Thymus (tissue), 11 donors: ENCODE data around the gene MED1. TPM values are rescaled to one million over a fixed set of nuclear protein-coding genes. Genes with fewer than 3 reads are reported as not detected.

Experiments used
- DNase-seq, 9 donors: peaks; one replicate each; pipeline ENCODE4 v3.0.0-alpha.2; 2013; ENCODE audit warnings: low spot score in 9 of 9, low read depth in 6 of 9, missing footprints in 1 of 9
- H3K27ac ChIP-seq, 2 donors: one replicate each; pipeline ENCODE4 v1.5.1; 2013; ENCODE audit warnings: control low read depth in 1 of 2, low read depth in 1 of 2, low read length in 1 of 2, mild to moderate bottlenecking in 1 of 2, moderate library complexity in 1 of 2
- H3K27me3 ChIP-seq, 2 donors: one replicate each; pipeline ENCODE4 v1.5.1; 2013; ENCODE audit warnings: low read length in 1 of 2; ENCODE audit not compliant: control insufficient read depth in 2 of 2, insufficient read depth in 1 of 2
- H3K36me3 ChIP-seq, 2 donors: one replicate each; pipeline ENCODE4 v1.5.1; 2013; ENCODE audit warnings: low read length in 1 of 2, mild to moderate bottlenecking in 1 of 2, moderate library complexity in 1 of 2; ENCODE audit not compliant: control insufficient read depth in 2 of 2, insufficient read depth in 2 of 2
- H3K4me1 ChIP-seq, 2 donors: one replicate each; pipeline ENCODE4 v1.5.1; 2013; ENCODE audit warnings: low read length in 2 of 2; ENCODE audit not compliant: control insufficient read depth in 2 of 2, insufficient read depth in 2 of 2
- H3K4me3 ChIP-seq, 2 donors: one replicate each; pipeline ENCODE4 v1.5.1; 2013; ENCODE audit warnings: low read length in 2 of 2, control low read depth in 1 of 2, mild to moderate bottlenecking in 1 of 2
- H3K9me3 ChIP-seq, 2 donors: one replicate each; pipeline ENCODE4 v1.5.1; 2013; ENCODE audit warnings: low read length in 1 of 2, mild to moderate bottlenecking in 1 of 2; ENCODE audit not compliant: control insufficient read depth in 2 of 2, insufficient read depth in 1 of 2
- WGBS: extraction: QIAGEN DNeasy Blood & Tissue Kit; methylation state at CpG from one replicate; pipeline ENCODE4 v1.1.7; 2013; 5-methylcytosine and 5-hydroxymethylcytosine counted together
- polyA plus RNA-seq: library from polyadenylated mRNA; stranded (reverse); fragments of 200-250 nt; gene quantifications from one replicate; pipeline ENCODE4 v1.2.3, GENCODE V29; 2013
- total RNA-seq: library from RNA; stranded (reverse); fragments of 120-200 nt; gene quantifications from one replicate; pipeline ENCODE4 v1.2.4, GENCODE V29; 2013
- donor health status: healthy.

MED1 gene
- total and polyA plus RNA-seq, 2 donors = 10.9 to 19.1 TPM

GRCh38 chr17:39405436-39405835 lies 45.6 kb downstream of the MED1 start:
- Histone ChIP-seq H3K4me3 (no peak overlapping the region), H3K4me1 (peaks cover 2 to 9% of the 10 kb centered on the region in 2 donors), H3K27me3 (no peaks in the 10 kb centered on the region), H3K36me3 (peaks cover 40 to 56% of the 10 kb centered on the region in 2 donors), H3K27ac (no peak overlapping the region), H3K9me3 (no peaks in the 10 kb centered on the region)
- DNase-seq = no peak
- 83% methylated on average over 1 of the region's 1 CpG for WGBS

- H3K9me3 ChIP-seq = no peaks in the 10 kb centered on the region
- no peak overlapping the region for H3K27ac ChIP-seq
- WGBS = 94% methylated on average over 6 of the region's 6 CpGs
- no peak overlapping the region for H3K4me3 ChIP-seq
- H3K36me3 ChIP-seq = peaks cover 33 to 49% of the 10 kb centered on the region in 2 donors
- no peaks in the 10 kb centered on the region for H3K27me3 ChIP-seq
- no peak for DNase-seq
- peaks cover 6 to 12% of the 10 kb centered on the region in 2 donors for H3K4me1 ChIP-seq
Observed at GRCh38 chr17:39404542-39405378, 46.3 kb downstream of the MED1 start.

GRCh38 chr17:39402890-39403605 lies 48.0 kb downstream of the MED1 start:
- DNase-seq = no peak
- 85% methylated on average over 22 of the region's 22 CpGs for WGBS
- Histone ChIP-seq H3K36me3 (peaks cover 17 to 32% of the 10 kb centered on the region in 2 donors), H3K27ac (no peak overlapping the region), H3K4me3 (peak overlapping the region in 1 of 2 donors; percentile 63), H3K27me3 (no peaks in the 10 kb centered on the region), H3K4me1 (peaks cover 6 to 12% of the 10 kb centered on the region in 2 donors), H3K9me3 (no peaks in the 10 kb centered on the region)

GRCh38 chr17:39402244-39402889 lies 48.7 kb downstream of the MED1 start:
- H3K36me3 ChIP-seq = peaks cover 11 to 25% of the 10 kb centered on the region in 2 donors
- DNase-seq = peak; percentile 72 to 93 (median 86)
- no peaks in the 10 kb centered on the region for H3K27me3 ChIP-seq
- peaks cover 6 to 12% of the 10 kb centered on the region in 2 donors for H3K4me1 ChIP-seq
- 1% methylated on average over 53 of the region's 53 CpGs for WGBS
- peak overlapping the region; percentile 63 to 90 for H3K4me3 ChIP-seq
- H3K27ac ChIP-seq = peak overlapping the region; percentile 84 to 93
- H3K9me3 ChIP-seq = no peaks in the 10 kb centered on the region

GRCh38 chr17:39401412-39402243 lies 49.4 kb downstream of the MED1 start, which contains the start of gene FBXL20:
FBXL20 (minus strand) TSS chr17:39401626; CDS start chr17:39401402, 224 bp downstream.
- Histone ChIP-seq H3K9me3 (no peaks in the 10 kb centered on the region), H3K36me3 (peaks cover 8 to 19% of the 10 kb centered on the region in 2 donors), H3K27ac (peak within 1 kb of the TSS; percentile 87 to 93), H3K27me3 (no peaks in the 10 kb centered on the region), H3K4me3 (peak within 1 kb of the TSS; percentile 63 to 90), H3K4me1 (peaks cover 6 to 12% of the 10 kb centered on the region in 2 donors)
- DNase-seq = peak; percentile 77 to 97 (median 90)
- WGBS = under 1% methylated on average over 86 of the region's 86 CpGs

GRCh38 chr17:39400547-39401411 lies 50.3 kb downstream of the MED1 start:
- DNase-seq = peak in 7 of 9 donors; percentile 11 to 45 (median 18)
- Histone ChIP-seq H3K4me1 (peaks cover 6 to 12% of the 10 kb centered on the region in 2 donors), H3K27me3 (no peaks in the 10 kb centered on the region), H3K36me3 (peaks cover 1 to 10% of the 10 kb centered on the region in 2 donors), H3K9me3 (no peaks in the 10 kb centered on the region), H3K4me3 (peak overlapping the region; percentile 63 to 90), H3K27ac (peak overlapping the region; percentile 65 to 87)
- 2% methylated on average over 46 of the region's 46 CpGs for WGBS

GRCh38 chr17:39399791-39400190 lies 51.3 kb downstream of the MED1 start:
- 90% methylated on average over 4 of the region's 4 CpGs for WGBS
- H3K4me3 ChIP-seq = no peak overlapping the region
- H3K27me3 ChIP-seq = no peaks in the 10 kb centered on the region
- no peak overlapping the region for H3K27ac ChIP-seq
- H3K9me3 ChIP-seq = no peaks in the 10 kb centered on the region
- H3K4me1 ChIP-seq = peaks cover 6 to 12% of the 10 kb centered on the region in 2 donors
- DNase-seq = no peak
- peaks cover 0 to under 1% of the 10 kb centered on the region in 2 donors for H3K36me3 ChIP-seq
